HuH-7 (cell line): ENCODE results near the gene ADAMTS2.

Experiments
- DNase-seq: peaks from one replicate; pipeline ENCODE4 v3.0.0; 2011; ENCODE audit warnings: low spot score

The ADAMTS2 gene

GRCh38 chr5:179371681-179372680, 26.7 kb upstream of the ADAMTS2 start:
- no peak for DNase-seq

DNA sequence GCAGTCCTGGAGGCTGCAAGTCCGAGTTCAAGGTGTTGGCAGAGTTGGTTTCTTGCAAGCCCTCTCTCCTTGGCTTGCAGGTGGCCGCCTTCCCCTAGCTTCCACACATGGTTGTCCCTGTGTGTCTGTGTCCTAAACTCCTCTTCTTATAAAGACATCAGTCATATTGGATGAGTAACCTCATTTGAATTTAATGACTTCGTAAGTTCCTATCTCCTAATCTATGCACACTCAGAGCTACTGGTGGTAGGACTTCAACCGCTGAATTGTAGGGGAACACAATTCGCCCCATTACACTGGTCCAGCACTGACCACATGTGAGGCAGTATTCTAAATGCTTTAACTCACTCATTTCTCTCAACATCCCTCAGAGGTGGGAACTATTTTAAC, 25.9 kb upstream of the ADAMTS2 start:
- no peak for DNase-seq

GRCh38 chr5:179370490-179371120, 25.3 kb upstream of the ADAMTS2 start:
- DNase-seq: no peak

DNA sequence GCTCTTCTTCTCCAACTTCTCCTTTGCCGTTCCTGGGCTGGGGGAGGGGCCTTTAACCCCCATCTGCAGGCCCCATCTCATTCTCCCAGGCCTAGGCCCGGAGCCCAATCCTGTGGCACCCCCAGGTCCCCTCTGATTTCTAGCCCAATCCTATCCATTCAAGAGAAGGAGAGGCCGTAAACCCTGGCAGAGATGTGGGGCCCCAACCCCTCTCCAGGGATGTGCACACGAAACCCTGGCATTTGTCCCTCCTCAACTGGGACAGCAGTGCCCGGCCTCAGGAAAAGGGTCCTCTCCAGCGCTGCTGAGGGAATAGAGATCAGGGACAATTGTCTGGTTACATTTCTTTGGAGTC, 24.2 kb upstream of the ADAMTS2 start:
- DNase-seq: no peak

DNA sequence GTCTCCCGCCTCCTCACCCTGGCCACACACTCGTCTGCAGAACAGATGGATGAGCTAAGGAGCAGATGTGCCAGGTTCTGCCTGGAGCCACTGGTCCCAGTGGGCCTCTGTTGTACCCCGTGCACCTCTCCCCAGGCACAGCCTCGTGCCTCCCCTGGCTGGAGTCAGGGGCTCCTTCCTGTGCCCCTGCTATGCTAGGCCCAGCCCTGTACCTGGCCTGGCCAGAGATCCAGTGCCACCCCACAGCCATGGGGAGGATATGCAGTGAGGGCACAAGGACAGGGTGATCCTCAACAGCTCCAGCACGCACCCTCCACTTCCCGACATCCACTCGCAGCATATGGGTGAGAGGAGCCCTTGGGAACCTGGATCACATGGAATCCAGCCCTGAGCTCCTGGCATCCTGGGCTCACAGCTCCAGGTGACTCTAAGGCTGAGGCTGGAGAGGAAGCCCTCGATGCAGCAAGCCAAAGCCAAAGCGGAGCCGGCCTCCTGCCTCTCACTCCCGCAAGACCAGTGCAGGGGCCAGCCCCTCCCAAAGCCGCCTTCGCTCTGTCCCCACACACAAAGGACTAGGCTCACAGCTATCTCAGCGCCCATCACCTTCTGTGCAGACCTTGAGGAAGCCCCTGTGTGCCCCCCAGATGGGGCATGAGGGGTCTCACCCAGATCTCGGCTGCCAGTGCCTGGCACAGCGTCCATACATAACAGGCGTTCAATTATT, 23.7 kb upstream of the ADAMTS2 start:
- DNase-seq: no peak

DNA sequence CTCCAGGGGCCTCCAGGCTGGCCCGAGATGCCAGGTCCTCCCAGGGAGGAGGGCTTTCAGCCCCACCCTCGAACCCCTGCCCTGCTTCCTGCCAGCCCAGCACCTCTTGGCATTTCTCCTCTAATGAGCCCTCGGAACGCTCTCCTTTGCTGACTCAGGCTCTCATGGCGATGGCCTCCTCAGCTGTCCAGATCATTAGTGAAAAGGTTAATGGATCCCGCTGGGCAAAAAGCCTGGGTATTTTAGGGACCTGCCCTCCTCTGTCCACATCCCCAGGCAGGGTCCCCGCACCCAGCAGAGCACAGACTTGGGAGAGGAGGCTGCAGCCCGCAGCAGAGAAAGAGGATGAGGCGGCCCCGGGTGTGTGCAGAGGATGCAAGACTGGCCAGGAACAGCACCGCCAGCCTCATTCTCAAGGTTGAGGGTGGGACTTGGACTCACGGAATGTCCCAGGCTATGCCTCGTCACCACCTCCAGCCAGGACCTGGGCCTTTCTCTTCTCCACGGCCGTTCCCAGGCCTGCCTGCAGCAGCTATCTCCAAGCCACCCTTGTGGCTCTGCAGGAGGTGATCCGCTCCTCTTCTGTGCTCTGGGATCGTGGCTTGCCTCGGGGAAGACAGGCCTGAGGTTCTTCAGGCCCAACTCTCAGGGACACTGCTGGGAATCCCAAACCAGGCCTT, 23.0 kb upstream of the ADAMTS2 start:
- no peak for DNase-seq

- no peak for DNase-seq
Measured at GRCh38 chr5:179367491-179367890, 22.2 kb upstream of the ADAMTS2 start.

DNA sequence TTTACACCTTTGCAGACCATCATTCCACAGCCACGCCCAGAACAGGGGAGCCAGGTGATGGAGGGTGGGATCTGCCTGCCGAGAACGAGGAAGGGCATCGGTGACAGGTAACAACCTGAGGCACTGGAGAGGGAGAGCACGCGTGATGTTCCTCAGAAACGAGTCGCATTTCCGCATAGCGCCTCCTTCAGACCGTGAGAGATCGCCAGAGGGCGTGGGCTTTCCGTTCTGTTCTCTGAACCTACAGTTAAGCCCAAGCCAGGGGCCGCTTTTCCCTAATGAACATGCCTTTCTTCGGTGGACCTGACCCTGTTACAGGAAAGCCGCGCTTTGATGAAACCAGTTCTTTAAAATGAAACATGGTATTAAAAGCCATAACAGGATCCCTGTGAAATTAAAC, 17.1 kb upstream of the ADAMTS2 start:
- DNase-seq: no peak

GRCh38 chr5:179361037-179361603, 15.9 kb upstream of the ADAMTS2 start:
- no peak for DNase-seq

GRCh38 chr5:179357031-179357430, 11.8 kb upstream of the ADAMTS2 start:
- DNase-seq: no peak

DNA sequence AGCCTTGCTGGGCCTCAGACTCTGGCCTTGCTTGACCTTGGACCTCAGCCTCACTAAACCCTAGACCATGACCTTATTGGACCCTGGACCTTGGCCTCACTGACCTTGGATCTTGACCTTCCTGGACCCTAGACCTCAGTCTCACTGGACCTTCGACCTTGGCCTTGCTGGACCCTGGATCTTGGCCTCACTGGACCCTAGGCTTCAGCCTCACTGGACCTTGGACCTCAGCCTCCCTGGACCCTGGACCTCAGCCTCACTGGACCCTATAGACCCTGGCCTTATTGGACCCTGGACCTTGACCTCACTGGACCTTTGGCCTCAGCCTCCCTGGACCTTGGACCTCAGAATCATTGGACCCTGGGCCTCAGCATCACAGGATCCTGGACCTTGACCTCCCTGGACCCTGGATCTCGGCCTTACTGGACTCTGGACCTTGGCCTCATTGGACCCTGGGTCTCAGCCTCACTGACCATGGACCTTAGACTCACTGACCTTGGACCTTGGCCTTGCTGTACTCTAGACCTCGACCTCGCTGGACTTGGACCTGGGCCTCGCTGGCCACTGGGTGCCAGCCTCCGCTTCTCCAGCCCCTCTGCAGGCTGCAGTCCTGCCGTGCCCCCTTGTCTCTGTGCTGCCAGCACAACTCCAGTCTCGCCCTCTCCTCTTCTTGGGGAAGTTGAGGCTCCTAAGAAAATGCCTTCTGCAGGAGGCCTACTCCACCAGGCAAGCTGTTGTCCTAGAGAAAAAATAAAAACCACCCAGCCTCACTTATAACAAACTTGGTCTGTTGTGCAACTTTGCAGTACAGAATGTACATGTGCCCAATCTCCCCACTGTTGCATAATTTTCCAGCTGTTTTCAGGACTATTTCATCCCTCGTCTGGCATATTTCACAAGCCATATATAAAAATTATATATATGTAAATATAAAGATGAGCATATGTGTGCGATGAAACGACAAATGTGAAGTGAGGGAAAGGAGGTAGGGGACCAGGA, 11.0 kb upstream of the ADAMTS2 start:
- DNase-seq: no peak

DNA sequence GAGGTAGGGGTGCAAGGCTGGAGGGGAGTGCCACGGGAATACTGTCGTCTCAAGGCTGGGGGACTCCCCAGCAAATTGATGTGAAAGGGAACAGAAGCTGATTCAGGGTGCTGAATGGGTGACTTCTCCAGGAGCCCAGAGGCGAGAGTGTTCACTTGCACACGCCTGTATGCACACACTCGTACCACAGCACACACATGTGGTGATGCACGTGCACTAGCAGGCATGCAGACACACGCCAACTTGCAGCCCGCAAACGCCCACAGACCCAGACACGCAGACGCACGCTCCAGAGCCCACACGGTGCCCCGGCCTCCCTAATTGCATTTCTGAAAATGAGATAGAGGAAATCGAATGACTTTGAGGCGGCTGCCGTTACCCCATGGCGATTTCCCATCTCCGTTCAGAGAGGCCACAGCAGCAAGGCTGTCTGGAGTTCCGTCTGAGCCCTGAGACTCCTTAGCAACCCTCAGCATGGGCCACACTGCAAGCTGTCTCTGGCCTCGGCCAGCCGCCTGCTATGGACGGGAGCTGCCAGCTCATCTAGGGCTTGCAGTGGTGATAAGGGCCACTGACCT, 9.1 kb upstream of the ADAMTS2 start:
- no peak for DNase-seq

- DNase-seq: no peak
Measured at GRCh38 chr5:179348843-179349242, 3.6 kb upstream of the ADAMTS2 start.

- DNase-seq: no peak
Measured at GRCh38 chr5:179348011-179348530, 2.8 kb upstream of the ADAMTS2 start.

- DNase-seq: no peak
Measured at GRCh38 chr5:179347581-179347980, 2.3 kb upstream of the ADAMTS2 start.

- DNase-seq: no peak
Measured at GRCh38 chr5:179346875-179347274, 1.6 kb upstream of the ADAMTS2 start.

DNA sequence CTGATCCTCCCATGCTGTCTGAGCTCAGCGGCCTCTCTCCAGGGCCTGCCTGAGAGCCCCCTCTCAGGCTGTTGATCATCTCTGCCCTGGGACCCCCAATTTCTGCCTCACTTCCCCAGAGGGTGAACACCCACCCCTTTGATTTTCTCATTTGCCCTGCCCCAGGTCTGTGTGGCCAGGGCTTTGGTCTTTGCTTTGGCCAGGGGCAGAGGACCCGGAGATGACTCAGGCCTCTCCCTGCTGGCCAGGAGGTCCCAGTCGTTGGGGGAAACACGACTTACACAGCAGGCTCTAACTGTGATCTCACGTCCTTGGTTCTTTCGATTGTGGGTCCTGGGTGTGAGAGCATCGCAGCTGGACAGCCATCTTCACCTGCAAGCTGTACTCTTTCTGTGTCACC, 1.1 kb upstream of the ADAMTS2 start:
- no peak for DNase-seq

GRCh38 chr5:179345183-179345432, 153 bp downstream of the ADAMTS2 start:
- DNase-seq: no peak

GRCh38 chr5:179344431-179345182, 654 bp downstream of the ADAMTS2 start:
- DNase-seq: no peak
